Aorta (tissue), 5 donors: ENCODE results near the gene INTS15. TPM values are rescaled to one million over a fixed set of nuclear protein-coding genes. Genes with fewer than 3 reads are reported as not detected.

Experiments
- ATAC-seq: fragments of 200-7000 bp; cut with Tn5 transposase; one replicate; pipeline ENCODE4 v1.9.1; 2022; ENCODE audit warnings: moderate library complexity; ENCODE audit not compliant: low FRiP score
- DNase-seq, 2 donors: peaks; one replicate each; pipeline ENCODE4 v3.0.0-alpha.2; 2020
- H3K27ac ChIP-seq, 2 donors: one replicate each; pipeline ENCODE4 v1.5.1; 2013; ENCODE audit warnings: low read length in 2 of 2, mild to moderate bottlenecking in 2 of 2, moderate library complexity in 2 of 2, control low read depth in 1 of 2, inconsistent platforms in 1 of 2, low read depth in 1 of 2
- H3K27me3 ChIP-seq, 2 donors: one replicate each; pipeline ENCODE4 v1.6.1; 2013; ENCODE audit warnings: control low read depth in 1 of 2, low read length in 1 of 2, mild to moderate bottlenecking in 1 of 2, moderate library complexity in 1 of 2; ENCODE audit not compliant: insufficient read depth in 2 of 2, control insufficient read depth in 1 of 2
- H3K36me3 ChIP-seq, 2 donors: one replicate each; pipeline ENCODE4 v1.6.1; 2013; ENCODE audit warnings: control low read depth in 1 of 2, low read length in 1 of 2, mild to moderate bottlenecking in 1 of 2; ENCODE audit not compliant: insufficient read depth in 2 of 2, control insufficient read depth in 1 of 2
- H3K4me1 ChIP-seq, 2 donors: one replicate each; pipeline ENCODE4 v1.6.1; 2013; ENCODE audit warnings: low read length in 2 of 2, control low read depth in 1 of 2, mild to moderate bottlenecking in 1 of 2, moderate library complexity in 1 of 2; ENCODE audit not compliant: insufficient read depth in 2 of 2, control insufficient read depth in 1 of 2
- H3K4me3 ChIP-seq, 2 donors: one replicate each; pipeline ENCODE4 v1.5.1; 2013; ENCODE audit warnings: low read length in 2 of 2, control low read depth in 1 of 2, mild to moderate bottlenecking in 1 of 2
- H3K9me3 ChIP-seq: one replicate; pipeline ENCODE4 v1.6.1; 2013; ENCODE audit warnings: mild to moderate bottlenecking, low read length; ENCODE audit not compliant: control insufficient read depth
- WGBS, 2 donors: extraction: QIAGEN DNeasy Blood & Tissue Kit; methylation state at CpG; one replicate each; pipeline ENCODE4 v1.1.7; 2013; 5-methylcytosine and 5-hydroxymethylcytosine counted together
- intact Hi-C, 2 donors: fragments of 100-400 bp; cut with DNase I; formaldehyde crosslinking; loops; one replicate each; pipeline versions ENCODE4 v1.14.2 to v1.15.0; 2022
- polyA plus RNA-seq, 2 donors: library from polyadenylated mRNA; stranded (reverse); fragments of 200-250 nt; gene quantifications; one replicate each; pipeline ENCODE4 v1.2.3, GENCODE V29; 2013
- total RNA-seq, 2 donors: library from RNA; stranded (reverse); fragmentation: NEBNext Ultra II Directional; extraction: Animal tissue kit (Norgen Biotek cat#: 25700); gene quantifications; one replicate each; pipeline ENCODE4 v1.2.1, GENCODE V29; 2021
- donor health status: healthy with polysubstance abuse.
- donor health status: Bipolar disorder and iron deficiency.
- donor health status: DM: no; HTN: no; CAD: no.
- donor health status: DM: no; HTN: no; CAD: no.
- donor health status: DM: yes; HTN: yes; CAD: no.

The INTS15 gene
- total and polyA plus RNA-seq, 4 donors: 12.8 to 28.8 (median 24.5) TPM

GRCh38 chr7:6649241-6649961 is 59.6 kb downstream of the INTS15 start:
- Histone ChIP-seq H3K4me3 (no peak overlapping the region), H3K4me1 (no peaks in the 10 kb centered on the region), H3K27me3 (no peaks in the 10 kb centered on the region), H3K27ac (no peak overlapping the region), H3K36me3 (peaks cover 3 to 7% of the 10 kb centered on the region in 2 donors), H3K9me3 (peaks cover 1% of the 10 kb centered on the region)
- no peak for ATAC-seq
- intact Hi-C loops: no loop called here
- WGBS, 2 donors: 64 to 72% methylated on average over 13 of the region's 13 CpGs
- peak; percentile 32 to 46 for DNase-seq

GRCh38 chr7:6650086-6650485 is 60.3 kb downstream of the INTS15 start:
- Histone ChIP-seq H3K9me3 (peaks cover 1% of the 10 kb centered on the region), H3K36me3 (peaks cover 7 to 8% of the 10 kb centered on the region in 2 donors), H3K4me3 (no peak overlapping the region), H3K27ac (no peak overlapping the region), H3K4me1 (no peaks in the 10 kb centered on the region), H3K27me3 (no peaks in the 10 kb centered on the region)
- no peak for ATAC-seq
- 94 to 95% methylated on average over 10 of the region's 10 CpGs for WGBS, 2 donors
- peak in 1 of 2 donors; percentile 47 for DNase-seq
- intact Hi-C loops: no loop called here

DNA sequence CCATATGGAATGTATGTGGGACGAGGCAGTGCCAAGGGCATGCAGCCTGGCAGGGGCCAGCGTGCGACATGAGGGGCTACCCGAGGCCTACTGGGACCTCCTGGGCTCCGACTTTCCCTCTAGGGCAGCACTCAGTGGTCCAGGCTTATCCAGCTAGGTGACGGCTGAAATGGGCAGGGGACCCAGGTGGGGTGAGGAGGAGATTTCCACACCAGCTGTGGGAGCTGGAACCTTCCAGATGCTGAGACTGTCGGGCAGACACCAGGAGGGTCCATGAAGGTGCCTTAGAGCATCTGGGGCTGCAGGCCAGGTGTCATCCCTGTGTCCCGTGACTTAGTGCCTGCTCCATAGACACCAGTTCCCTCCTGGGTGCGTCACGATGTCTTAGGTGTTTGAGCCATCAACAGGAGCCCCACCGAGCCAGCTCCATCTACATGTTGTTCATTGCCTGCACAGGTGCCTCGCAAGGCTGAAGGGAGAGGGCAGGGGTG is 60.7 kb downstream of the INTS15 start:
- Histone ChIP-seq H3K4me3 (no peak overlapping the region), H3K36me3 (peaks cover 7 to 9% of the 10 kb centered on the region in 2 donors), H3K9me3 (peaks cover 1% of the 10 kb centered on the region), H3K4me1 (no peaks in the 10 kb centered on the region), H3K27ac (no peak overlapping the region), H3K27me3 (no peaks in the 10 kb centered on the region)
- peak; percentile 32 to 67 for DNase-seq
- WGBS, 2 donors: 96 to 97% methylated on average over 12 of the region's 12 CpGs
- intact Hi-C loops: no loop called here
- no peak for ATAC-seq

- H3K9me3 ChIP-seq: peaks cover 1% of the 10 kb centered on the region
- ATAC-seq (no peak), DNase-seq (peak; percentile 40 to 65)
- peaks cover 7 to 9% of the 10 kb centered on the region in 2 donors for H3K36me3 ChIP-seq
- H3K4me3 ChIP-seq: no peak overlapping the region
- intact Hi-C loops: no loop called here
- H3K4me1 ChIP-seq: no peaks in the 10 kb centered on the region
- WGBS, 2 donors: 97 to 98% methylated on average over 32 of the region's 32 CpGs
- no peak overlapping the region for H3K27ac ChIP-seq
- H3K27me3 ChIP-seq: no peaks in the 10 kb centered on the region
These were observed 62.1 kb downstream of the INTS15 start for GRCh38 chr7:6651851-6652445.

GRCh38 chr7:6652446-6653011 is 62.7 kb downstream of the INTS15 start:
- Histone ChIP-seq H3K27me3 (no peaks in the 10 kb centered on the region), H3K27ac (no peak overlapping the region), H3K4me3 (no peak overlapping the region), H3K9me3 (peaks cover 1% of the 10 kb centered on the region), H3K36me3 (peaks cover 7 to 9% of the 10 kb centered on the region in 2 donors), H3K4me1 (no peaks in the 10 kb centered on the region)
- DNase-seq (peak; percentile 37 to 73), ATAC-seq (no peak)
- intact Hi-C loops: no loop called here
- WGBS, 2 donors: 96% methylated on average over 75 of the region's 75 CpGs

- H3K36me3 ChIP-seq: peaks cover 7 to 9% of the 10 kb centered on the region in 2 donors
These were observed 63.5 kb downstream of the INTS15 start for GRCh38 chr7:6653071-6654003.

GRCh38 chr7:6654113-6654841 is 64.5 kb downstream of the INTS15 start:
- no peak for ATAC-seq
- intact Hi-C loops: no loop called here
- no peak overlapping the region for H3K4me3 ChIP-seq
- H3K27ac ChIP-seq: no peak overlapping the region
- 91 to 93% methylated on average over 89 to 94 of the region's 94 CpGs for WGBS, 2 donors
- peak in 1 of 2 donors; percentile 60 for DNase-seq
- peaks cover 7 to 9% of the 10 kb centered on the region in 2 donors for H3K36me3 ChIP-seq
- H3K4me1 ChIP-seq: no peaks in the 10 kb centered on the region
- no peaks in the 10 kb centered on the region for H3K27me3 ChIP-seq
- H3K9me3 ChIP-seq: peaks cover 1% of the 10 kb centered on the region

More at GRCh38 chr7:6653071-6654003, 63.5 kb downstream of the INTS15 start:
- WGBS, 2 donors: 91% methylated on average over 131 to 146 of the region's 146 CpGs
- DNase-seq: peak; percentile 24 to 69
- Histone ChIP-seq H3K9me3 (peaks cover 1% of the 10 kb centered on the region), H3K27me3 (no peaks in the 10 kb centered on the region), H3K4me1 (no peaks in the 10 kb centered on the region), H3K4me3 (no peak overlapping the region), H3K27ac (no peak overlapping the region)
- intact Hi-C loops: no loop called here
- no peak for ATAC-seq
